ENCODE results near the gene UBE2M.
"Not testable (repeated sequence)": the region's sequence is repeated elsewhere in the genome, so short reads cannot be mapped to it uniquely, and the experiment has no call there.

Gene UBE2M

GRCh38 chr19:58539169-58539559 lies 19.2 kb downstream of the UBE2M start:
- DNase-seq (ENCODE audit: low spot score) = not testable (repeated sequence)

- DNase-seq (ENCODE audit: low spot score) = no peak
These were observed 19.9 kb downstream of the UBE2M start for GRCh38 chr19:58538257-58539168.

GRCh38 chr19:58536852-58537798 lies 21.3 kb downstream of the UBE2M start:
- DNase-seq (ENCODE audit: low spot score) = no peak

- no peak for DNase-seq (ENCODE audit: low spot score)
These were observed 22.6 kb downstream of the UBE2M start for GRCh38 chr19:58535857-58536256.

GRCh38 chr19:58531034-58531840 lies 27.2 kb downstream of the UBE2M start:
- DNase-seq (ENCODE audit: low spot score) = no peak

GRCh38 chr19:58529405-58529804 lies 29.0 kb downstream of the UBE2M start:
- no peak for DNase-seq (ENCODE audit: low spot score)

- DNase-seq (ENCODE audit: low spot score) = no peak
These were observed 35.7 kb downstream of the UBE2M start for GRCh38 chr19:58522709-58523108.

GRCh38 chr19:58521651-58522050 lies 36.8 kb downstream of the UBE2M start:
- no peak for DNase-seq (ENCODE audit: low spot score)

- no peak for DNase-seq (ENCODE audit: low spot score)
These were observed 38.2 kb downstream of the UBE2M start for GRCh38 chr19:58520257-58520599.

GRCh38 chr19:58519355-58520256 lies 38.8 kb downstream of the UBE2M start, which contains the start of gene ZBTB45:
Gene ZBTB45 (minus strand): TSS chr19:58519810. CDS start chr19:58517673, 2,137 bp downstream.
- peak; percentile 96 for DNase-seq (ENCODE audit: low spot score)

GRCh38 chr19:58519087-58519354 lies 39.4 kb downstream of the UBE2M start:
- DNase-seq (ENCODE audit: low spot score) = peak; percentile 73

GRCh38 chr19:58518256-58519086 lies 39.9 kb downstream of the UBE2M start:
- no peak for DNase-seq (ENCODE audit: low spot score)

GRCh38 chr19:58516964-58517833 lies 41.2 kb downstream of the UBE2M start:
- DNase-seq (ENCODE audit: low spot score) = no peak

GRCh38 chr19:58516246-58516836 lies 42.1 kb downstream of the UBE2M start:
- no peak for DNase-seq (ENCODE audit: low spot score)

- DNase-seq (ENCODE audit: low spot score) = no peak
These were observed 43.2 kb downstream of the UBE2M start for GRCh38 chr19:58515259-58515658.

GRCh38 chr19:58514564-58515022 lies 43.8 kb downstream of the UBE2M start:
- no peak for DNase-seq (ENCODE audit: low spot score)

GRCh38 chr19:58513694-58514563 lies 44.5 kb downstream of the UBE2M start:
- DNase-seq (ENCODE audit: low spot score) = peak; percentile 96

Measured in NAMALWA (cell line).